ENCODE measurements around the gene SRGAP1.

GRCh38 chr12:64088431-64089349 is 244.2 kb downstream of the SRGAP1 start:
- TF ChIP-seq CTCF (IDR thresholded peaks at IDR 0.05; ENCODE audit: low read length), result no peak
- no peak for TF ChIP-seq EZH2 (IDR thresholded peaks at IDR 0.05; ENCODE audit: borderline replicate concordance, low read length)

Data from OCI-LY1 (cell line).